ENCODE data around the gene CFAP97D2.
"Not testable (repeated sequence)": the region's sequence is repeated elsewhere in the genome, so short reads cannot be mapped to it uniquely, and the experiment has no call there.

Gene CFAP97D2

DNA sequence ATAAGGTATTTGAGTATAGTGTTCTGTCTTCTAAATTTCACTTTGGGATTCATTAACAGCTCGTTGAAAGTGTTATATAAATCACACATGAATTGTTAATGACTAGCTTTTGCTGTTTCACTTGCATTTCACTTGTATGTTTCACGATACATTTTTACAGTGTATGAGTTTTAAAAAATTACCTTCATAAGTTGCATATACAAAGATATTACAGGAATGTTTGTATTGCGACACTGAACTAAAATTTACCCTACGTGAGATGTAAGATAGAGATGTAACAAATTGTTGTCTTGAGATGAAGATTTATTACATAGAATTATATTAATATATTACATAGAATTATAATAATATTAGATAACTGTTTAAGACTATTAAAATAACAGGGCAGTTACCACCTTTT lies 57.2 kb downstream of the CFAP97D2 start:
- no peak for DNase-seq (ENCODE audit: low spot score)

DNA sequence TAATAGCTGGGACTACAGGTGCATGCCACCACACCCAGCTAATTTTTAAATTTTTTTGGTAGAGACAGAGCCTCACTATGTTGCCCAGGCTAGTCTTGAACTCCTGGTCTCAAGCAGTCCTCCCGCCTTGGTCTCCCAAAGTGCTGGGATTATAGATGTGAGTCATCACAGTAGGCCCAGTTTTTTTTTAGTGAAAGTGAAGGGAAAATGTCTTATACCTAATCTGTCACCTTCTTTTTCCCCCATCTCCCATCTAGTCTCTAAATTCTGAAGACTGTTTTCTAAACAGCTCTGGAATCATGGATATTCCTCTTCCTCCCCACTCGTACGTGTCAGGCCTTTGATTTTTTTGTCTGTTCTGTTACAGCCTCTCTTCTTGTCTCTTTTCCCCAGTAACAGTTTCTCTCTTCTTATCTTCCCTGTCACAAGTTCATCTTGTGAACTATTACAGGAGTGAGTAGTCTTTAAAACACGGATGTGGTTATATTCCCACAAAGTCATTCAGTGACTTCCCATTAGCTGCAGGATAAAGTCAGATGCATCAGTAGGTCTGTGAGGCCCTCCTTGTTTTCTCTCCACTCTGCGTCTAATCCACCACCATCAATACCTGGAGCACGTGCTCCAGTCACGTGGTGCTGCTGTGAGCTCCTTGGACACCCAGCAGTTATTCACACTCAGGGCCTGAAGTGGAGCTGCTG lies 58.5 kb downstream of the CFAP97D2 start:
- DNase-seq (ENCODE audit: low spot score): no peak

- no peak for DNase-seq (ENCODE audit: low spot score)
These were observed 62.9 kb downstream of the CFAP97D2 start for GRCh38 chr13:114241918-114242317.

DNA sequence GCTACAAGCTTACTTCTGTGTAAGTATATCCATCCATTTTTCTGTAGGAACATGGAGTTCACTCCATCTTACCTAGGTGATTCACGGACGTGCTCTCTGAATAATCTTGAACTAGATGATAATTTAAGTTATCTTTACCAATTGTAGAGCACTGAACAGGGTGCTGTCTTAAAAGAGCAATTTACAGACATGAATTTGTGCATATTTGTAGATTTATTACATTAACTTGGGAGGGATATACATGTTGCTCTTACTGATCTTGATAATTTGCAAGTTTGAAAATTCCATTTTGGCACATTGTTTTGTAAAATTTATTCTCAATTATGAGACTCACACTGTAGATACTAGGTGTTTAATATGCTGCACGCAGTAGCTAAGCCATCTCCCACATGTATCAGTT lies 64.9 kb downstream of the CFAP97D2 start:
- DNase-seq (ENCODE audit: low spot score): no peak

GRCh38 chr13:114244637-114245036 lies 65.6 kb downstream of the CFAP97D2 start:
- DNase-seq (ENCODE audit: low spot score): no peak

DNA sequence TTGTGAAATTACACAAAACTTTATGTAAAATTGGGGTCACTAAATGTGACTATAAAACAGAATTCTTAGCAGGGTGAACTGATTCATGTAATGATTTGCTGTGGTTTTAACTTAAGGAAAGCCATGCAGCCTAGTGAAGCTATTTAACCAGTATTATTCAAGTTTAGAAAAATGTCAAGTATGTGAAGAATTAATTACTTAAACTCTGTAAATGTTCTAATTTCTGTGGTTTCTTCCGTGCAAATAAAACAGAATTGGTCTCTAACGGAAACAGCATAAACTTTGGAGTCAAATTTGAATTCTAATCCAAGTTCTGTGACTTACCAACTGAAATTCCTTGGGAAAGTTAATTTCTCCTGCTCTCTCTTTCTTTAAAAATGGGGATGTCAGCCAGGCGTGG lies 69.0 kb downstream of the CFAP97D2 start:
- no peak for DNase-seq (ENCODE audit: low spot score)

- no peak for DNase-seq (ENCODE audit: low spot score)
These were observed 70.0 kb downstream of the CFAP97D2 start for GRCh38 chr13:114249077-114249476.

- not testable (repeated sequence) for DNase-seq (ENCODE audit: low spot score)
These were observed 72.8 kb downstream of the CFAP97D2 start for GRCh38 chr13:114251639-114252440.

- no peak for DNase-seq (ENCODE audit: low spot score)
These were observed 77.5 kb downstream of the CFAP97D2 start for GRCh38 chr13:114256547-114256946.

GRCh38 chr13:114257014-114257413 lies 78.0 kb downstream of the CFAP97D2 start:
- DNase-seq (ENCODE audit: low spot score): no peak

DNA sequence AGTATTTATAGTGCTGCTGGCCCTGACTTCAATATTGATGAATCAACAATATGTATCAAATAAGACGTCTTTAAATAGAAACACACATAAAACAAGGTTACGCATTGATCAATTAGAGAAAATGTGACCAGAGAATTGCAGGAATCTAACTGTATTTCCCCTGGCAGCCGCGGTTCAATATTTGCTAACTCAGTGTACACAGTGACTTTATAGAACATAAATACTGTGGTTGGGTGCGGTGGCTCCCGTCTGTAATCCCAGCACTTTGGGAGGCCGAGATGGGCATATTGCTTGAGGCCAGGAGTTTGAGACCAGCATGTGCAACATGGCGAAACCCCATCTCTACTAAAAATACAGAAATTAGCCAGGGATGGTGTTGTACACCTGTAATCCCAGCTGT lies 79.5 kb downstream of the CFAP97D2 start:
- DNase-seq (ENCODE audit: low spot score): no peak

DNA sequence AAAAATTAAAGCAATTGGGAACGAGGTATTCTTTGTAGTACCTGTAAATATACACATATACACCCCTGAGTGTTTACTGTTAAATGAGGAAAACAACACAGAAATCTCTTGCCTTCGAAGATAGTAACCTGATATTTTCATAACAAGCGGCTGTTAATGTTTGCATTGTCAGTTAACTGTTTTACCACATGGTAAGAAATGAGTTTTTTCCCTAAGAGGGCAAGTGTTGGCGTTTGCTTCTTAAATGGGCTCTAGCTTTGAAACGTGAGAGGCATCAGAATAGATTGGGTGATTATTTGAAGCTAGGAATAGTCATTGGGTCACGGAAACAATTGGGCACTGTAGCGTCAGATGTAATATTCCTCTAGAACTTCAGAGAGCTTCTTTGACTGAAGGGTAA lies 80.3 kb downstream of the CFAP97D2 start:
- no peak for DNase-seq (ENCODE audit: low spot score)

GRCh38 chr13:114259974-114260373 lies 80.9 kb downstream of the CFAP97D2 start:
- no peak for DNase-seq (ENCODE audit: low spot score)

DNA sequence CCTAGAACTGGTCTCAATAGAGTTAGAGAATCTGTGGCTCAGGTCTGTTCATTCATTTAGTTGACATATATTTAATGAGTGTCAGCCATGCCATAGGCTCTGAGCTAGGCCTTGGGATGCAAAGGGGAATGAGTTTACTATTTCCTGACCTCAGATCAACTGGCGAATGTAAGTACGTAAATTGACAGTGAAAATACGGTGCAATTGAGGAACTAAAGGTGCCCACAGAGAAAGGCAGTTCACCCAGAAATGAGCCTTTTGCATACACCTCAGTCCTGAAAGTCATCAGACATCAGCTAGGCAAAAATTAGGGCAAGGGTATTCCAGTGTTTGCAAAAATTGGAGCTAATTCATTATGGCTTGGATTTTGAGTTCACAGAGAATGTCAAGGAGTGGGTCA lies 81.8 kb downstream of the CFAP97D2 start:
- no peak for DNase-seq (ENCODE audit: low spot score)

GRCh38 chr13:114261328-114261965 lies 82.4 kb downstream of the CFAP97D2 start:
- DNase-seq (ENCODE audit: low spot score): no peak

GRCh38 chr13:114263578-114263977 lies 84.5 kb downstream of the CFAP97D2 start:
- no peak for DNase-seq (ENCODE audit: low spot score)

- not testable (repeated sequence) for DNase-seq (ENCODE audit: low spot score)
These were observed 85.3 kb downstream of the CFAP97D2 start for GRCh38 chr13:114264313-114264712.

DNA sequence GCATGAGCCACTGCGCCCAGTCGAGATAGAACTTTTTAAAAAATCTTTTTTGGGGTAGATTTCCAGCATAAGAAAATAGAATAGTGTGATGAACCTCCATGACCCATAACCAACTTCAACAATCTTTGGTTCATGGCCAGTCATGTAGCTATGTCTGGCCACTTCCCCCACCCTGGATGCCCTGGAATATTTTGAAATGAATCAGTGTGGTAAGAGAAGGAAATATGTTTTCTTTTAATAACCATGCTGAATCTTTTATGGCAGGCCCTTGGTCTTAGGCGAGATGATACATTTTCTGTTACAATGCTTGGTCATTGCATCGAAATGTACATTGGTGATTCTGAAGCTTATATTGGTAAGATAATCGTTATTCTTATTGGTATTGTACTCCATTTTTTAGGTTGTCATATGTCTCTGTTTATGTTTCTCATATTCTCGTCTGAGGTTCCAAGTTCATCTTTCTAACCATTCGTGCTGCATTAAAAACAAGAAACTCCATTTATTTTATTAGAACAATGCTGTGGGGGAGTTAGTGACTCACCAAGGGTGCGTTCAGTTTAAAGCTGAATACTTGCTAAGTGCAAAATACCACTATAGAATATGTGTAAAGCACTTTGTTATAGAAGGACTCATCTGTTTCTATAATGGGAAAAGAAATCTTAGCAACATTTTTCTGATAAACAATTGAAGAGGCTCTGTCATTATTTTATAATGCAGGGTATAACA lies 86.0 kb downstream of the CFAP97D2 start:
- DNase-seq (ENCODE audit: low spot score): no peak

DNA sequence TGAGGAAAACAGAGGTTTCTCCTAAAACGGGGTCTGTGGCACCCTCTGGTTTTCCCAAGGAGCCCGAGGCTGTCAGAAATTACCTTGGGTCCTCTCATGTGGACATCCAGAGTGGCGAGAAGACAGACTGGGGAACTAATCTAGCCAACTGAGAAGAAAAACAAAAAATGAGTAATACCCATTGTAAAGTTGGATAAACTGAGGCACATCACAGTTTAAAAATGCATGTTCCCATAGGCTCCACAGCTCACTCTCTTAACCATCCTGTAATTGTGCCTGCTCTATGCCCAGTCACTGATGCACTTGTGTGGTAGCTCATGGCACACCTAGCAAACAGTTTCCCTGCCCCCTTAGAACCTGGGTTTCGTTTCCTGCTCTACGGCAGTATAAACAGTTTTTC lies 87.2 kb downstream of the CFAP97D2 start:
- no peak for DNase-seq (ENCODE audit: low spot score)

GRCh38 chr13:114268344-114269280 lies 89.6 kb downstream of the CFAP97D2 start:
- DNase-seq (ENCODE audit: low spot score): no peak

DNA sequence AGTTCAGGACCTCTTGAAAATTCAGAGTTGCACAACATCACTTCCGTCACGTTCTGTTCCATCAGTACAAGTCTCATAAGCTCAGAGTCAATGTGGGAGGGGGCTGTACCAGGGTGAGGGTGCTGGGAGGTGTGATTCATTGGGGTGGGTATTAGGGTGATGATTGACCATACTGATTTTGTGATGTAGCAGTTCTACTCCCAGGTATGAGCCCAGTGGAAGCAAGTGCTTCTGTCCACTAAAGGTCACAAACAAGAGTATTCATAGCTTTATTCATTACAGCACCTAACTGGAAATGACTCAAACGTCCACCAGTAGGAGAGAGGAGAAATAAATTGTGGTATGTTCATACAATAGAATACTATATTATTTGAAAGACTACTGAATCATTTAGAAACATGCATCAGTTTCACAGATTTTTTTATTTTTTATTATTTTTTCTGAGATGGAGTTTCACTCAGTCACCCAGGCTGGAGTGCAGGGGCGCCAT lies 90.3 kb downstream of the CFAP97D2 start:
- no peak for DNase-seq (ENCODE audit: low spot score)
